Endothelial cell of umbilical vein (primary cell): ENCODE data around the gene RAP1GAP2. TPM values are rescaled to one million over a fixed set of nuclear protein-coding genes. Genes with fewer than 3 reads are reported as not detected.
A peak's percentile ranks its signal among the peaks of the same experiment; 100 is the strongest.

ENCODE experiments used
- BruUV-seq: library from RNA; stranded (reverse); fragments of 400-500 nt; replicated peaks from 2 replicates; lab custom pipeline; 2021; lab: Mats Ljungman, UMichigan
- CTCF ChIA-PET: fragments of 300-600, 350-600 bp; sonication (Branson Sonifier 250); formaldehyde crosslinking; loops from one replicate; lab custom pipeline; 2021; ENCODE audit warnings: antibody characterized with exemption, inconsistent platforms; lab: Charles Lee
- POLR2A ChIA-PET: fragments of 300-600, 350-600 bp; sonication (Branson Sonifier 250); formaldehyde crosslinking; loops from one replicate; lab custom pipeline; 2021; ENCODE audit warnings: antibody characterized with exemption, inconsistent platforms; lab: Charles Lee
- DNase-seq: peaks from one replicate; pipeline ENCODE4 v3.0.0-alpha.2; 2011; ENCODE audit warnings: low read depth, low spot score
- FAIRE-seq: peaks from 2 replicates; lab custom pipeline; 2011; peaks lifted over from hg19 to GRCh38; lab: Jason Lieb, UNC
- H2AFZ ChIP-seq: 2 replicates; pipeline ENCODE4 v1.6.0; 2012; ENCODE audit warnings: low read depth, low read length, control low read depth, inconsistent platforms
- H3K27ac ChIP-seq: 2 replicates; pipeline ENCODE4 v1.5.1; 2011; ENCODE audit warnings: low read depth, mild to moderate bottlenecking, control low read depth, low read length, moderate library complexity; ENCODE audit not compliant: insufficient read depth
- H3K27me3 ChIP-seq, 2 experiments: 2 replicates each; pipeline versions ENCODE4 v1.6.0 to v1.6.1; 2011; ENCODE audit warnings: low read length in 2 of 2, mixed read lengths in 1 of 2; ENCODE audit not compliant: control insufficient read depth in 2 of 2, insufficient read depth in 2 of 2
- H3K36me3 ChIP-seq, 2 experiments: 2 replicates in 1 of 2; 3 replicates in 1 of 2; pipeline ENCODE4 v1.5.1; 2011; ENCODE audit warnings: low read length in 2 of 2, mild to moderate bottlenecking in 1 of 2, moderate library complexity in 1 of 2; ENCODE audit not compliant: control insufficient read depth in 2 of 2, insufficient read depth in 2 of 2; ENCODE audit errors: extremely low read depth in 1 of 2
- H3K4me1 ChIP-seq: 3 replicates; pipeline ENCODE4 v1.5.1; 2011; ENCODE audit warnings: mild to moderate bottlenecking, low read length; ENCODE audit not compliant: control insufficient read depth, insufficient read depth; ENCODE audit errors: extremely low read depth
- H3K4me2 ChIP-seq: 2 replicates; pipeline ENCODE4 v1.6.1; 2011; ENCODE audit warnings: low read length, control low read depth, mixed read lengths; ENCODE audit not compliant: insufficient read depth
- H3K4me3 ChIP-seq, 3 experiments: fragments of 200-600 bp in 1 of 3; sonication (generic), shearing (Covaris generic) in 1 of 3; replicated peaks in 1 of 3; 2 replicates each; pipeline ENCODE4 v1.5.1; 2011 to 2016; ENCODE audit warnings: control low read depth in 3 of 3, low read length in 3 of 3, mild to moderate bottlenecking in 2 of 3, inconsistent platforms in 1 of 3, low read depth in 1 of 3, moderate library complexity in 1 of 3; ENCODE audit not compliant: insufficient read depth in 1 of 3
- H3K79me2 ChIP-seq: 2 replicates; pipeline ENCODE4 v1.6.0; 2012; ENCODE audit warnings: low read length, inconsistent platforms; ENCODE audit not compliant: control insufficient read depth, insufficient read depth
- H3K9ac ChIP-seq: replicated peaks from 2 replicates; pipeline ENCODE3; 2011; ENCODE audit warnings: low read length, control low read depth; ENCODE audit not compliant: insufficient read depth; ENCODE audit errors: extremely low read depth
- H3K9me1 ChIP-seq: replicated peaks from 3 replicates; pipeline ENCODE4 v1.6.0; 2011; ENCODE audit warnings: mild to moderate bottlenecking, low read length; ENCODE audit not compliant: control insufficient read depth, insufficient read depth; ENCODE audit errors: extremely low read depth
- H3K9me3 ChIP-seq: replicated peaks from 2 replicates; pipeline ENCODE4 v1.5.1; 2012; ENCODE audit warnings: low read length, inconsistent platforms; ENCODE audit not compliant: control insufficient read depth, insufficient read depth
- H4K20me1 ChIP-seq: replicated peaks from 2 replicates; pipeline ENCODE3; 2011; ENCODE audit warnings: mild to moderate bottlenecking, low read length; ENCODE audit not compliant: control insufficient read depth, insufficient read depth; ENCODE audit errors: extremely low read depth
- EZH2 ChIP-seq: IDR thresholded peaks from 2 replicates; pipeline ENCODE4 v1.6.1; 2012; ENCODE audit warnings: borderline replicate concordance, low read depth, mild to moderate bottlenecking, moderate library complexity, low read length, inconsistent platforms; ENCODE audit not compliant: severe bottlenecking
- FOS ChIP-seq: IDR thresholded peaks from 2 replicates; pipeline ENCODE4 v1.6.1; 2011; ENCODE audit warnings: mild to moderate bottlenecking, low read length, moderate library complexity, borderline replicate concordance; ENCODE audit not compliant: insufficient read depth
- GATA2 ChIP-seq: IDR thresholded peaks from 2 replicates; pipeline ENCODE4 v1.7.0; 2011; ENCODE audit warnings: low read depth, mild to moderate bottlenecking, moderate library complexity, mixed read lengths, low read length; ENCODE audit not compliant: insufficient read length, insufficient read depth
- JUN ChIP-seq: IDR thresholded peaks from 2 replicates; pipeline ENCODE4 v1.6.1; 2011; ENCODE audit warnings: borderline replicate concordance, low read depth; ENCODE audit not compliant: insufficient read length, insufficient read depth
- MAX ChIP-seq: IDR thresholded peaks from 2 replicates; pipeline ENCODE4 v1.6.1; 2011; ENCODE audit not compliant: insufficient read depth, insufficient read length
- MYC ChIP-seq: IDR thresholded peaks from one replicate; pipeline ENCODE4 v1.6.1; 2011; ENCODE audit warnings: mild to moderate bottlenecking, low read depth, low read length
- POLR2A ChIP-seq: IDR thresholded peaks from 2 replicates; pipeline ENCODE4 v1.6.1; 2012; ENCODE audit warnings: low read depth, mild to moderate bottlenecking, control low read depth, low read length
- POLR2AphosphoS5 ChIP-seq: IDR thresholded peaks from 2 replicates; pipeline ENCODE4 v1.6.1; 2012; ENCODE audit warnings: low read depth, mild to moderate bottlenecking, control low read depth, low read length, moderate library complexity; ENCODE audit not compliant: insufficient read depth
- dilution Hi-C: fragments of 300-500 bp; cut with MboI; formaldehyde crosslinking; loops from one replicate; pipeline ENCODE4 v1.15.0; 2019; ENCODE audit warnings: low sequenced_read_pairs; ENCODE audit not compliant: extremely low pct_ligation_motif_present
- intact Hi-C: fragments of 100-400 bp; cut with micrococcal nuclease; formaldehyde crosslinking; loops from one replicate; pipeline ENCODE4 v1.10.0; 2022
- polyA plus RNA-seq, 4 experiments: library from polyadenylated mRNA; depleted of rRNA in 3 of 4; stranded (reverse) in 3 of 4; unstranded in 1 of 4; fragments of >200 nt; gene quantifications; 2 replicates each; pipeline versions ENCODE4 v1.2.1 to v1.2.3, GENCODE V29; 2011 to 2012; ENCODE audit warnings: missing spikeins in 1 of 4
- total RNA-seq: library from RNA; stranded (reverse); gene quantifications from 2 replicates; pipeline ENCODE4 v1.2.3, GENCODE V29; 2021
- TF ChIP-seq, protein P1 (sequence below), 2 donors: IDR thresholded peaks; 1 replicate in 1 of 2; 2 replicates in 1 of 2; pipeline ENCODE4 v1.5.1; 2011; ENCODE audit warnings: low read length in 2 of 2, mild to moderate bottlenecking in 2 of 2, moderate library complexity in 2 of 2, control low read depth in 1 of 2, inconsistent platforms in 1 of 2, low read depth in 1 of 2; ENCODE audit not compliant: insufficient read depth in 1 of 2; ENCODE audit errors: extremely low read depth in 1 of 2

The RAP1GAP2 gene
- total and polyA plus RNA-seq, 2 donors (not counting 3 experiments of a cell fraction or from before 2014, with no cell fraction given): 1.4 to 3.6 TPM

GRCh38 chr17:2937331-2938003 is 141.2 kb downstream of the RAP1GAP2 start:
- intact Hi-C loops: no loop called here
- no peak overlapping the region for H3K27ac ChIP-seq
- H3K4me1 ChIP-seq: no peaks in the 10 kb centered on the region
- CTCF ChIA-PET: interaction anchor here (0.7 to 3.2 kb wide), 10 partner anchors 10 to 151 kb away, joined by 3 to 55 read pairs (median 5); no protein-coding TSS in a partner anchor
- dilution Hi-C loops: no loop called here
- BruUV-seq: no TSS peak
- FAIRE-seq (no peak), DNase-seq (peak; percentile 42)
- POLR2A ChIA-PET: interaction anchor here (1.1 kb wide), 1 partner anchor 67 kb away, joined by 3 read pairs; no protein-coding TSS in a partner anchor
- H3K9me3 ChIP-seq: no peaks in the 10 kb centered on the region
- H3K9me1 ChIP-seq: no peaks in the 10 kb centered on the region
- no peaks in the 10 kb centered on the region for H3K79me2 ChIP-seq
- no peaks in the 10 kb centered on the region for H3K36me3 ChIP-seq
- TF ChIP-seq, protein P1, sequence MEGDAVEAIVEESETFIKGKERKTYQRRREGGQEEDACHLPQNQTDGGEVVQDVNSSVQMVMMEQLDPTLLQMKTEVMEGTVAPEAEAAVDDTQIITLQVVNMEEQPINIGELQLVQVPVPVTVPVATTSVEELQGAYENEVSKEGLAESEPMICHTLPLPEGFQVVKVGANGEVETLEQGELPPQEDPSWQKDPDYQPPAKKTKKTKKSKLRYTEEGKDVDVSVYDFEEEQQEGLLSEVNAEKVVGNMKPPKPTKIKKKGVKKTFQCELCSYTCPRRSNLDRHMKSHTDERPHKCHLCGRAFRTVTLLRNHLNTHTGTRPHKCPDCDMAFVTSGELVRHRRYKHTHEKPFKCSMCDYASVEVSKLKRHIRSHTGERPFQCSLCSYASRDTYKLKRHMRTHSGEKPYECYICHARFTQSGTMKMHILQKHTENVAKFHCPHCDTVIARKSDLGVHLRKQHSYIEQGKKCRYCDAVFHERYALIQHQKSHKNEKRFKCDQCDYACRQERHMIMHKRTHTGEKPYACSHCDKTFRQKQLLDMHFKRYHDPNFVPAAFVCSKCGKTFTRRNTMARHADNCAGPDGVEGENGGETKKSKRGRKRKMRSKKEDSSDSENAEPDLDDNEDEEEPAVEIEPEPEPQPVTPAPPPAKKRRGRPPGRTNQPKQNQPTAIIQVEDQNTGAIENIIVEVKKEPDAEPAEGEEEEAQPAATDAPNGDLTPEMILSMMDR (IDR thresholded peaks at IDR 0.05; ENCODE audit: extremely low read depth in 1 of 2, insufficient read depth in 1 of 2, low read depth in 1 of 2, low read length in 2 of 2): peak in 1 of 2 donors; percentile 26
- TF ChIP-seq JUN: no peak
- H3K4me2 ChIP-seq: no peak overlapping the region
- no peaks in the 10 kb centered on the region for H4K20me1 ChIP-seq
- H2AFZ ChIP-seq: no peak overlapping the region
- no peak overlapping the region for H3K9ac ChIP-seq
- H3K27me3 ChIP-seq: peaks cover 0 to 2% of the 10 kb centered on the region in 2 experiments
- no peak overlapping the region for H3K4me3 ChIP-seq

GRCh38 chr17:2939714-2940351 is 143.6 kb downstream of the RAP1GAP2 start:
- ChIA-PET POLR2A (no interaction called here), CTCF (interaction anchor here (3.2 kb wide), 1 partner anchor 73 kb away, joined by 55 read pairs; no protein-coding TSS in a partner anchor)
- no TSS peak for BruUV-seq
- Histone ChIP-seq H3K9me1 (no peaks in the 10 kb centered on the region), H4K20me1 (no peaks in the 10 kb centered on the region), H3K79me2 (no peaks in the 10 kb centered on the region), H3K4me2 (no peak overlapping the region), H2AFZ (no peak overlapping the region), H3K4me1 (no peaks in the 10 kb centered on the region), H3K4me3 (no peak overlapping the region), H3K36me3 (no peaks in the 10 kb centered on the region), H3K27ac (no peak overlapping the region), H3K27me3 (peaks cover 0 to 2% of the 10 kb centered on the region in 2 experiments), H3K9me3 (no peaks in the 10 kb centered on the region), H3K9ac (no peak overlapping the region)
- FAIRE-seq (no peak), DNase-seq (no peak)
- intact Hi-C loops (no loop called here), dilution Hi-C loops (no loop called here)
- TF ChIP-seq POLR2A: no peak
- no peak for TF ChIP-seq MAX
- TF ChIP-seq MYC: no peak
- no peak for TF ChIP-seq GATA2
- no peak for TF ChIP-seq EZH2
- TF ChIP-seq JUN: no peak
- TF ChIP-seq, protein P1 (IDR thresholded peaks at IDR 0.05; ENCODE audit: extremely low read depth in 1 of 2, insufficient read depth in 1 of 2, low read depth in 1 of 2, low read length in 2 of 2): no peak
- TF ChIP-seq POLR2AphosphoS5: no peak
- TF ChIP-seq FOS: no peak
